K562 (cell line): ENCODE data around the gene CHST14. TPM values are rescaled to one million over a fixed set of nuclear protein-coding genes. Genes with fewer than 3 reads are reported as not detected.

ENCODE experiments used
- ATAC-seq: fragments of 200-7000 bp; cut with Tn5 transposase; 3 replicates; pipeline ENCODE4 v1.9.1; 2020; ENCODE audit warnings: moderate library complexity
- BruUV-seq: library from RNA; stranded (reverse); fragments of 400-500 nt; replicated peaks from 2 replicates; lab custom pipeline; 2021; lab: Mats Ljungman, UMichigan
- CTCF ChIA-PET: fragments of 300-600 bp; formaldehyde crosslinking; extraction: SDS; loops from one replicate; lab custom pipeline; 2021; ENCODE audit warnings: low intra/inter-chr PET ratio; lab: Yijun Ruan, JAX
- POLR2A ChIA-PET: fragments of 300-600, 350-650 bp; sonication (Branson Sonifier 250); formaldehyde crosslinking; extraction: SDS; loops from one replicate; lab custom pipeline; 2021; ENCODE audit warnings: antibody characterized with exemption, inconsistent platforms; lab: Yijun Ruan, JAX
- DNase-seq, 4 experiments: peaks; one replicate each; pipeline versions ENCODE4 v3.0.0 to v3.0.0-alpha.2; 2011 to 2018; ENCODE audit warnings: low spot score in 3 of 4, mixed read lengths in 3 of 4; ENCODE audit errors: extremely low read depth in 1 of 4
- FAIRE-seq: peaks from 2 replicates; lab custom pipeline; 2011; peaks lifted over from hg19 to GRCh38; lab: Jason Lieb, UNC
- H2AFZ ChIP-seq: 2 replicates; pipeline ENCODE4 v1.6.0; 2011; ENCODE audit warnings: low read depth, low read length, control low read depth, inconsistent platforms
- H3K27ac ChIP-seq: fragments of 200-600 bp; 3 replicates; pipeline ENCODE4 v1.8.0; 2011; ENCODE audit warnings: low read depth, mild to moderate bottlenecking, control low read depth, inconsistent platforms, low read length, moderate library complexity, mixed read lengths; ENCODE audit errors: extremely low read depth
- H3K27me3 ChIP-seq, 2 experiments: fragments of 300-600 bp in 1 of 2; 2 replicates in 1 of 2; 3 replicates in 1 of 2; pipeline versions ENCODE4 v1.6.0 to v1.8.0; 2011; ENCODE audit warnings: inconsistent platforms in 2 of 2, low read length in 2 of 2, mild to moderate bottlenecking in 1 of 2, mixed read lengths in 1 of 2, moderate library complexity in 1 of 2; ENCODE audit not compliant: control insufficient read depth in 2 of 2, insufficient read depth in 2 of 2
- H3K36me3 ChIP-seq: fragments of 300-600 bp; 3 replicates; pipeline ENCODE4 v1.8.0; 2011; ENCODE audit warnings: mild to moderate bottlenecking, low read length, inconsistent platforms; ENCODE audit not compliant: control insufficient read depth, insufficient read depth
- H3K4me1 ChIP-seq, 2 experiments: fragments of 200-600 bp in 1 of 2; replicated peaks in 1 of 2; 2 replicates in 1 of 2; 3 replicates in 1 of 2; pipeline versions ENCODE4 v1.5.1 to v1.8.0; 2011; ENCODE audit warnings: inconsistent platforms in 2 of 2, low read length in 2 of 2, mild to moderate bottlenecking in 1 of 2, mixed read lengths in 1 of 2, moderate library complexity in 1 of 2; ENCODE audit not compliant: control insufficient read depth in 2 of 2, insufficient read depth in 2 of 2
- H3K4me2 ChIP-seq: 2 replicates; pipeline ENCODE4 v1.6.1; 2011; ENCODE audit warnings: low read length, control low read depth, inconsistent platforms, mixed read lengths; ENCODE audit not compliant: insufficient read depth
- H3K4me3 ChIP-seq: fragments of 200-600 bp; sonication (generic), shearing (Covaris generic); 2 replicates; pipeline ENCODE4 v1.5.1; 2016; ENCODE audit warnings: control low read depth, inconsistent platforms
- H3K79me2 ChIP-seq: fragments of 200-600 bp; 3 replicates; pipeline ENCODE4 v1.8.0; 2011; ENCODE audit warnings: low read length, inconsistent platforms; ENCODE audit not compliant: control insufficient read depth, insufficient read depth
- H3K9ac ChIP-seq, 2 experiments: 2 replicates each; pipeline versions ENCODE4 v1.6.0 to v1.6.1; 2011; ENCODE audit warnings: low read depth in 2 of 2, low read length in 2 of 2, control low read depth in 1 of 2, inconsistent platforms in 1 of 2, mild to moderate bottlenecking in 1 of 2, mixed read lengths in 1 of 2; ENCODE audit not compliant: insufficient read depth in 1 of 2
- H3K9me1 ChIP-seq: one replicate; pipeline ENCODE4 v1.6.0; 2011; ENCODE audit warnings: inconsistent platforms, mild to moderate bottlenecking, low read length, moderate library complexity; ENCODE audit not compliant: control insufficient read depth, insufficient read depth
- H3K9me3 ChIP-seq: replicated peaks from 2 replicates; pipeline ENCODE4 v1.5.1; 2011; ENCODE audit warnings: low read depth, low read length, inconsistent platforms; ENCODE audit not compliant: control insufficient read depth, insufficient read depth
- H4K20me1 ChIP-seq: replicated peaks from 2 replicates; pipeline ENCODE4 v1.6.1; 2011; ENCODE audit warnings: low read length, inconsistent platforms, mixed read lengths; ENCODE audit not compliant: control insufficient read depth, insufficient read depth
- BCLAF1 ChIP-seq, 2 experiments: fragments of 450-650 bp in 1 of 2; IDR thresholded peaks; 2 replicates each; pipeline ENCODE4 v1.6.1; 2011 to 2017; ENCODE audit warnings: low read depth in 2 of 2, antibody characterized with exemption in 1 of 2, borderline replicate concordance in 1 of 2, low read length in 1 of 2, mild to moderate bottlenecking in 1 of 2, mixed read lengths in 1 of 2; ENCODE audit not compliant: control insufficient read depth in 1 of 2
- DNMT1 ChIP-seq: fragments of 450-650 bp; IDR thresholded peaks from 2 replicates; pipeline ENCODE4 v1.6.1; 2016; ENCODE audit warnings: antibody characterized with exemption, mild to moderate bottlenecking
- KLF6 ChIP-seq: fragments of 250-450 bp; sonication (Bioruptor Pico); IDR thresholded peaks from 2 replicates; pipeline ENCODE4 v1.4.0; 2020; ENCODE audit warnings: mild to moderate bottlenecking, moderate library complexity, borderline replicate concordance
- NR2F6 ChIP-seq: fragments of 450-650 bp; formaldehyde crosslinking; IDR thresholded peaks from 2 replicates; pipeline ENCODE4 v1.4.0; 2020; ENCODE audit warnings: mild to moderate bottlenecking
- PHF21A ChIP-seq: fragments of 450-650 bp; IDR thresholded peaks from 2 replicates; pipeline ENCODE4 v1.6.1; 2017; ENCODE audit warnings: low read depth, borderline replicate concordance
- PRPF4 ChIP-seq: fragments of 200-400 bp; formaldehyde crosslinking; IDR thresholded peaks from one replicate; pipeline ENCODE4 v1.6.1; 2017; ENCODE audit warnings: low read length, low read depth, mild to moderate bottlenecking; ENCODE audit not compliant: insufficient read depth, poor library complexity, severe bottlenecking
- SMARCB1 ChIP-seq: IDR thresholded peaks from 2 replicates; pipeline ENCODE4 v1.6.1; 2011; ENCODE audit warnings: improper control_type of control experiment, low read depth; ENCODE audit not compliant: insufficient read length
- TFAM ChIP-seq: fragments of 250-450 bp; sonication (Bioruptor Pico); conservative IDR thresholded peaks from 2 replicates; pipeline ENCODE4 v1.5.0; 2021; ENCODE audit warnings: mild to moderate bottlenecking, moderate library complexity
- ZBTB26 ChIP-seq: fragments of 450-650 bp; formaldehyde crosslinking; IDR thresholded peaks from 2 replicates; pipeline ENCODE4 v1.4.0; 2022; ENCODE audit warnings: missing genetic modification characterization
- ZNF830 ChIP-seq: fragments of 250-450 bp; sonication (Bioruptor Pico); IDR thresholded peaks from 2 replicates; pipeline ENCODE4 v1.5.0; 2021; ENCODE audit warnings: mild to moderate bottlenecking
- WGBS: fragments of 100-300 bp; shearing (Covaris generic); methylation state at CpG from one replicate; pipeline ENCODE4 v1.1.6; 2016; ENCODE audit warnings: low coverage, mixed read lengths; ENCODE audit not compliant: insufficient coverage; ENCODE audit errors: missing lambda C conversion rate; 5-methylcytosine and 5-hydroxymethylcytosine counted together
- in situ Hi-C: fragments of 300-500 bp; cut with MboI; formaldehyde crosslinking; loops from 4 replicates; pipeline ENCODE4 v1.15.0; 2018; ENCODE audit warnings: inconsistent platforms, mixed read lengths
- intact Hi-C: fragments of 100-400 bp; cut with micrococcal nuclease; formaldehyde crosslinking; loops from 2 replicates; pipeline ENCODE4 v1.14.2; 2022
- polyA plus RNA-seq, 8 experiments: library from polyadenylated mRNA; depleted of rRNA in 4 of 8; stranded (reverse) in 5 of 8; unstranded in 3 of 8; fragments of >200 nt; fragmentation: Nextera tagmentation in 2 of 8; fragmentation: Illumina TruSeq in 1 of 8; extraction: Ambion mirVana in 2 of 8; extraction: Trizol in 1 of 8; gene quantifications; 2 replicates each; pipeline versions ENCODE4 v1.2.1 to v1.2.3, GENCODE V29; 2011 to 2014; ENCODE audit warnings: inconsistent platforms in 1 of 8, missing spikeins in 1 of 8
- total RNA-seq, 7 experiments: library from RNA; depleted of rRNA in 6 of 7; stranded (reverse); fragments of >200 nt in 6 of 7; fragmentation: Illumina TruSeq in 2 of 7; extraction: Trizol in 2 of 7; gene quantifications; 2 replicates each; pipeline versions ENCODE4 v1.2.1 to v1.2.3, GENCODE V29; 2011 to 2021; ENCODE audit warnings: low replicate concordance in 1 of 7

Gene CHST14
- total and polyA plus RNA-seq, 9 of the 15 experiments (the other 6 are each of a cell fraction or from before 2014, with no cell fraction given): 1.6 to 12.1 (median 4.5) TPM

GRCh38 chr15:40456299-40456712 is 14.5 kb upstream of the CHST14 start:
- intact Hi-C loops (no loop called here), in situ Hi-C loops (no loop called here)
- no TSS peak for BruUV-seq
- Histone ChIP-seq H3K4me2 (no peak overlapping the region), H3K9me1 (peaks cover 25% of the 10 kb centered on the region), H3K9me3 (no peaks in the 10 kb centered on the region), H3K4me1 (peaks cover 35 to 46% of the 10 kb centered on the region in 2 experiments), H3K36me3 (peaks cover 35% of the 10 kb centered on the region; the same call in 2 of the 3 replicates), H2AFZ (no peak overlapping the region), H3K4me3 (no peak overlapping the region), H4K20me1 (peaks cover 69% of the 10 kb centered on the region), H3K79me2 (peaks cover 78% of the 10 kb centered on the region), H3K9ac (peak overlapping the region in 1 of 2 experiments; percentile 81; a peak in 2 of 4 replicates), H3K27ac (no peak overlapping the region), H3K27me3 (no peaks in the 10 kb centered on the region)
- CTCF ChIA-PET: no interaction called here
- WGBS: 77% methylated on average over 7 of the region's 7 CpGs
- POLR2A ChIA-PET: interaction anchor here (1.0 to 9.5 kb wide), 3 partner anchors 10 to 14 kb away, joined by 3 to 89 read pairs (median 3); partner anchors contain the start of gene BAHD1
- FAIRE-seq (no peak), DNase-seq (no peak), ATAC-seq (no peak)
- TF ChIP-seq SMARCB1 (no peak), ZBTB26 (CRISPR knock-in tag) (no peak)

- H3K79me2 ChIP-seq: peaks cover 73% of the 10 kb centered on the region
- WGBS: 95% methylated on average over 4 of the region's 4 CpGs
- no peak overlapping the region for H3K27ac ChIP-seq
Observed at GRCh38 chr15:40456738-40457137, 14.0 kb upstream of the CHST14 start.

More at GRCh38 chr15:40456738-40457137, 14.0 kb upstream of the CHST14 start:
- peaks cover 32 to 46% of the 10 kb centered on the region in 2 experiments for H3K4me1 ChIP-seq
- ChIA-PET POLR2A (interaction anchor here (1.0 to 9.5 kb wide), 2 partner anchors 11 to 15 kb away, joined by 3 to 89 read pairs; partner anchors contain the start of gene BAHD1), CTCF (no interaction called here)
- H3K9me3 ChIP-seq: no peaks in the 10 kb centered on the region
- peak overlapping the region in 1 of 2 experiments; percentile 81; a peak in 1 of 4 replicates for H3K9ac ChIP-seq
- H3K4me2 ChIP-seq: no peak overlapping the region
- BruUV-seq: no TSS peak
- ATAC-seq: no peak
- H4K20me1 ChIP-seq: peaks cover 65% of the 10 kb centered on the region
- no peak for DNase-seq
- no peak overlapping the region for H3K4me3 ChIP-seq
- intact Hi-C loops (no loop called here), in situ Hi-C loops (no loop called here)
- H3K36me3 ChIP-seq: peaks cover 35% of the 10 kb centered on the region; the same call in 2 of the 3 replicates
- H3K27me3 ChIP-seq: no peaks in the 10 kb centered on the region
- no peak overlapping the region for H2AFZ ChIP-seq
- no peak for FAIRE-seq
- TF ChIP-seq PHF21A: no peak
- TF ChIP-seq PRPF4: no peak
- TF ChIP-seq DNMT1: no peak
- no peak for TF ChIP-seq TFAM (CRISPR knock-in tag)
- TF ChIP-seq KLF6 (CRISPR knock-in tag): no peak
- TF ChIP-seq NR2F6 (CRISPR knock-in tag): no peak
- no peak for TF ChIP-seq BCLAF1 (IDR thresholded peaks at IDR 0.05; ENCODE audit: borderline replicate concordance in 1 of 2, control insufficient read depth in 1 of 2, low read depth in 2 of 2, low read length in 1 of 2)
- no peak for TF ChIP-seq ZNF830 (CRISPR knock-in tag)
- H3K9me1 ChIP-seq: peaks cover 25% of the 10 kb centered on the region
